ENCODE measurements around the gene TTYH3. TPM values are rescaled to one million over a fixed set of nuclear protein-coding genes. Genes with fewer than 3 reads are reported as not detected.

The TTYH3 gene
- total and polyA plus RNA-seq, 2 donors (not counting 1 experiment from before 2014, with no cell fraction given) = 17.4 to 19.7 TPM

DNA sequence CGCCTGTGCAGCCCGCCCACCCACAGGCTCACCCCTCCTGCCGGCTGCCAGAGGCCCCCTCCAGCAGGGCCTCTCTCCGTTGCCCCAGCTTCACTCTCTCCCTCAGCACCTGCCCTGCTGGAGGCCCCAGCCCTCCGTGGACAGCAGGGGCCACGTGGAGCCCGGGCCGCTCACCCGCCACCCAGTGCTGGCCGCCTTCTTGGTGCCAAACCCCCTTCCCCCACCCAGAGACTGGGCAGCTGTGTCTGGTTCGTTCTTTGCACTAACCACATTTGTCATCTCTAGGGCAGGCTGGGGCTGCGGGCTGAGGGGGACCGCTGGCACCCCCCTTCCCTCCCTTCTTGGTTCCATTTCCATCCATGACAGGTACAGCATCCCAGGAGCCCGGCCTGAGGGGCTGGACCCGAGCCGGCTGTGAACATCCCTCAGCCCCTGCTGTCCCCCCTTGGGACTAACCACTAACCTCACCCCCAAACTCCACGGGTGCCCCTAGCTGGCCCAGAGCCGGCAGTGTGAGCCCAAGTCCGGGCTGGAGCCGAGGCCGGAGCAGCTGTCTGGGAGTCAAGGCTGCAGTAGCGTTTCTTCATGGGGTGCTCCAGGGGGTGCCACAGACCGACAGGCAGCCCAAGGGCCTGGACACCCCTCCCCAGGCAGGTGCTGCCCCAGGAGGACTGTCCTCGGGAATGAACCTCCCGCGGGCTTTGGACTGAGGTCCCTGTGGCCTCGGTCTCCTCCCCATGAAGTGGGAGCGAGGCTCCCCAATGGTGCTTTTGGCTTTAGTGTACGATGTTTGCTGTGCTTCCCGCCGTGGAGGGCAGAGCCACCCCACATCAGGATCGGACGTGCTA, 30.7 kb downstream of the TTYH3 start:
- Histone ChIP-seq H3K36me3 (ENCODE audit: control insufficient read depth, insufficient read depth, low read length) (peaks cover 10% of the 10 kb centered on the region), H3K27me3 (ENCODE audit: control insufficient read depth, insufficient read depth, low read length) (peaks cover 5% of the 10 kb centered on the region), H3K79me2 (ENCODE audit: control insufficient read depth, insufficient read depth, low read length) (no peaks in the 10 kb centered on the region), H3K4me1 (ENCODE audit: control insufficient read depth, extremely low read depth, insufficient read depth, low read length) (no peaks in the 10 kb centered on the region), H4K20me1 (ENCODE audit: control insufficient read depth, extremely low read depth, insufficient read depth, low read length) (no peaks in the 10 kb centered on the region), H3K4me2 (ENCODE audit: extremely low read depth, insufficient read depth, low read length) (no peak overlapping the region), H2AFZ (ENCODE audit: low read length) (no peak overlapping the region), H3K27ac (ENCODE audit: insufficient read depth, low read length) (no peak overlapping the region), H3K9me3 (ENCODE audit: control insufficient read depth, insufficient read depth, low read depth, low read length) (no peaks in the 10 kb centered on the region), H3K9ac (ENCODE audit: insufficient read depth, low read length) (no peak overlapping the region), H3K4me3 (replicated peaks in 1 of 4; ENCODE audit: control extremely low read depth in 1 of 4, insufficient read depth in 1 of 4, low read depth in 3 of 4, low read length in 4 of 4) (no peak overlapping the region)
- TF ChIP-seq, protein P1, sequence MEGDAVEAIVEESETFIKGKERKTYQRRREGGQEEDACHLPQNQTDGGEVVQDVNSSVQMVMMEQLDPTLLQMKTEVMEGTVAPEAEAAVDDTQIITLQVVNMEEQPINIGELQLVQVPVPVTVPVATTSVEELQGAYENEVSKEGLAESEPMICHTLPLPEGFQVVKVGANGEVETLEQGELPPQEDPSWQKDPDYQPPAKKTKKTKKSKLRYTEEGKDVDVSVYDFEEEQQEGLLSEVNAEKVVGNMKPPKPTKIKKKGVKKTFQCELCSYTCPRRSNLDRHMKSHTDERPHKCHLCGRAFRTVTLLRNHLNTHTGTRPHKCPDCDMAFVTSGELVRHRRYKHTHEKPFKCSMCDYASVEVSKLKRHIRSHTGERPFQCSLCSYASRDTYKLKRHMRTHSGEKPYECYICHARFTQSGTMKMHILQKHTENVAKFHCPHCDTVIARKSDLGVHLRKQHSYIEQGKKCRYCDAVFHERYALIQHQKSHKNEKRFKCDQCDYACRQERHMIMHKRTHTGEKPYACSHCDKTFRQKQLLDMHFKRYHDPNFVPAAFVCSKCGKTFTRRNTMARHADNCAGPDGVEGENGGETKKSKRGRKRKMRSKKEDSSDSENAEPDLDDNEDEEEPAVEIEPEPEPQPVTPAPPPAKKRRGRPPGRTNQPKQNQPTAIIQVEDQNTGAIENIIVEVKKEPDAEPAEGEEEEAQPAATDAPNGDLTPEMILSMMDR (conservative IDR thresholded peaks at IDR 0.05 in 1 of 2, IDR thresholded peaks at IDR 0.05 in 1 of 2; ENCODE audit: low read depth in 1 of 2, low read length in 2 of 2) = no peak
- TF ChIP-seq EZH2 (IDR thresholded peaks at IDR 0.05; ENCODE audit: low read length, missing control alignments) = no peak
- DNase-seq (ENCODE audit: low read depth in 2 of 2) = no peak

GRCh38 chr7:2663121-2663886, 31.5 kb downstream of the TTYH3 start:
- TF ChIP-seq EZH2 (IDR thresholded peaks at IDR 0.05; ENCODE audit: low read length, missing control alignments) = no peak
- TF ChIP-seq, protein P1 (conservative IDR thresholded peaks at IDR 0.05 in 1 of 2, IDR thresholded peaks at IDR 0.05 in 1 of 2; ENCODE audit: low read depth in 1 of 2, low read length in 2 of 2) = no peak
- peak in 1 of 2 donors; percentile 47 for DNase-seq (ENCODE audit: low read depth in 2 of 2)
- H3K27me3 ChIP-seq (ENCODE audit: control insufficient read depth, insufficient read depth, low read length) = peaks cover 5% of the 10 kb centered on the region
- H3K4me3 ChIP-seq (replicated peaks in 1 of 4; ENCODE audit: control extremely low read depth in 1 of 4, insufficient read depth in 1 of 4, low read depth in 3 of 4, low read length in 4 of 4) = no peak overlapping the region
- H3K27ac ChIP-seq (ENCODE audit: insufficient read depth, low read length) = no peak overlapping the region
- H3K4me2 ChIP-seq (ENCODE audit: extremely low read depth, insufficient read depth, low read length) = no peak overlapping the region
- no peaks in the 10 kb centered on the region for H3K4me1 ChIP-seq (ENCODE audit: control insufficient read depth, extremely low read depth, insufficient read depth, low read length)
- no peaks in the 10 kb centered on the region for H3K79me2 ChIP-seq (ENCODE audit: control insufficient read depth, insufficient read depth, low read length)
- H3K9me3 ChIP-seq (ENCODE audit: control insufficient read depth, insufficient read depth, low read depth, low read length) = no peaks in the 10 kb centered on the region
- H4K20me1 ChIP-seq (ENCODE audit: control insufficient read depth, extremely low read depth, insufficient read depth, low read length) = no peaks in the 10 kb centered on the region
- H3K36me3 ChIP-seq (ENCODE audit: control insufficient read depth, insufficient read depth, low read length) = peaks cover 7% of the 10 kb centered on the region
- no peak overlapping the region for H2AFZ ChIP-seq (ENCODE audit: low read length)
- H3K9ac ChIP-seq (ENCODE audit: insufficient read depth, low read length) = no peak overlapping the region

DNA sequence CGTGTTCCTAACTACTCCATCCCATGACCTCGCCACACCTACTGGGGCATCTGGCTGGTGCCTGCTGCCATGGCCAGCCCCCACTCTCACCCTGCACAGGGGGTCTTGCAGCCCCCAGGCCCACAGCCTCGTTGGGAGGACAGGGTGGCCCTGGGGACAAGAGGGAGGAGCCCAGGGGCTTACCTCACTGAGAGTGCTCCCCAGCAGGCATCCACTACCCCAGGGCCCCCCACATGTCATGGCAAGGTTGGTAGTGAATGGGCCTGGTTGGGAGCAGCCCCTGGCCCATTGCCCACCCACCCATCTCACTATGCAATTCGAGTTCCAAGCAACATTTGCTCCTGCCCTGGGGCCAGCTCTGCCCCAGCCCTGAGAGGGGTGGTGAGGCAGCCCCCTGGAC, 32.2 kb downstream of the TTYH3 start:
- DNase-seq (ENCODE audit: low read depth in 2 of 2) = no peak

More for the DNA sequence above, 32.2 kb downstream of the TTYH3 start:
- TF ChIP-seq, protein P1 (conservative IDR thresholded peaks at IDR 0.05 in 1 of 2, IDR thresholded peaks at IDR 0.05 in 1 of 2; ENCODE audit: low read depth in 1 of 2, low read length in 2 of 2) = no peak
- TF ChIP-seq EZH2 (IDR thresholded peaks at IDR 0.05; ENCODE audit: low read length, missing control alignments) = no peak
- H3K9me3 ChIP-seq (ENCODE audit: control insufficient read depth, insufficient read depth, low read depth, low read length) = no peaks in the 10 kb centered on the region
- H3K27me3 ChIP-seq (ENCODE audit: control insufficient read depth, insufficient read depth, low read length) = peaks cover 5% of the 10 kb centered on the region
- H4K20me1 ChIP-seq (ENCODE audit: control insufficient read depth, extremely low read depth, insufficient read depth, low read length) = no peaks in the 10 kb centered on the region
- H3K4me1 ChIP-seq (ENCODE audit: control insufficient read depth, extremely low read depth, insufficient read depth, low read length) = no peaks in the 10 kb centered on the region
- peaks cover 5% of the 10 kb centered on the region for H3K36me3 ChIP-seq (ENCODE audit: control insufficient read depth, insufficient read depth, low read length)
- no peak overlapping the region for H3K9ac ChIP-seq (ENCODE audit: insufficient read depth, low read length)
- H3K4me3 ChIP-seq (replicated peaks in 1 of 4; ENCODE audit: control extremely low read depth in 1 of 4, insufficient read depth in 1 of 4, low read depth in 3 of 4, low read length in 4 of 4) = no peak overlapping the region
- H3K79me2 ChIP-seq (ENCODE audit: control insufficient read depth, insufficient read depth, low read length) = no peaks in the 10 kb centered on the region
- no peak overlapping the region for H3K4me2 ChIP-seq (ENCODE audit: extremely low read depth, insufficient read depth, low read length)
- H3K27ac ChIP-seq (ENCODE audit: insufficient read depth, low read length) = no peak overlapping the region
- no peak overlapping the region for H2AFZ ChIP-seq (ENCODE audit: low read length)

Measured in fibroblast of lung (primary cell).